CD4-positive, alpha-beta T cell treated with Interleukin-1 beta for 1 hour (primary cell): ENCODE data around the gene FNDC4.

Experiments used
- DNase-seq, 2 donors: peaks; one replicate each; pipeline ENCODE4 v3.0.0-alpha.2; 2020 to 2022

FNDC4 gene

GRCh38 chr2:27493948-27494283 is 1.1 kb downstream of the FNDC4 start:
- DNase-seq = no peak

- DNase-seq = no peak
Observed at GRCh38 chr2:27492557-27492956, 2.4 kb downstream of the FNDC4 start.

- peak; percentile 99 to 100 for DNase-seq
Observed at GRCh38 chr2:27489498-27490397, 5.3 kb downstream of the FNDC4 start, which contains the start of gene IFT172. Gene IFT172 (minus strand): TSS chr2:27489743. CDS start chr2:27489653, 90 bp downstream.

GRCh38 chr2:27489118-27489497 is 5.9 kb downstream of the FNDC4 start:
- peak in 1 of 2 donors; percentile 40 for DNase-seq

GRCh38 chr2:27485496-27485895 is 9.5 kb downstream of the FNDC4 start:
- DNase-seq = no peak

- DNase-seq = no peak
Observed at GRCh38 chr2:27471961-27472360, 23.0 kb downstream of the FNDC4 start.

- DNase-seq = no peak
Observed at GRCh38 chr2:27464443-27464842, 30.6 kb downstream of the FNDC4 start.

GRCh38 chr2:27461118-27461517 is 33.9 kb downstream of the FNDC4 start:
- no peak for DNase-seq

- no peak for DNase-seq
Observed at GRCh38 chr2:27453968-27454367, 41.0 kb downstream of the FNDC4 start.

GRCh38 chr2:27451095-27451494 is 43.9 kb downstream of the FNDC4 start:
- no peak for DNase-seq

- no peak for DNase-seq
Observed at GRCh38 chr2:27448381-27448780, 46.6 kb downstream of the FNDC4 start.

GRCh38 chr2:27446057-27446456 is 48.9 kb downstream of the FNDC4 start:
- no peak for DNase-seq

- no peak for DNase-seq
Observed at GRCh38 chr2:27445615-27446014, 49.4 kb downstream of the FNDC4 start.

- DNase-seq = no peak
Observed at GRCh38 chr2:27445155-27445554, 49.8 kb downstream of the FNDC4 start.

GRCh38 chr2:27442920-27443282 is 52.1 kb downstream of the FNDC4 start:
- no peak for DNase-seq

GRCh38 chr2:27441958-27442919 is 52.8 kb downstream of the FNDC4 start, which contains the start of gene KRTCAP3:
Gene KRTCAP3 (plus strand): TSS chr2:27442381. CDS start chr2:27442413, 32 bp downstream.
- peak; percentile 35 to 74 for DNase-seq
